GM19467 (cell line): Measurements from ENCODE around the gene NDUFAF2.
A peak's percentile ranks its signal among the peaks of the same experiment; 100 is the strongest.
"Not testable (repeated sequence)": the region's sequence is repeated elsewhere in the genome, so short reads cannot be mapped to it uniquely, and the experiment has no call there.

Experiments
- ATAC-seq: cut with Tn5 transposase; IDR thresholded peaks from one replicate; pipeline ENCODE4 v1.9.1; 2021; ENCODE audit warnings: mild to moderate bottlenecking, moderate library complexity; ENCODE audit not compliant: unreplicated experiment

The NDUFAF2 gene

DNA sequence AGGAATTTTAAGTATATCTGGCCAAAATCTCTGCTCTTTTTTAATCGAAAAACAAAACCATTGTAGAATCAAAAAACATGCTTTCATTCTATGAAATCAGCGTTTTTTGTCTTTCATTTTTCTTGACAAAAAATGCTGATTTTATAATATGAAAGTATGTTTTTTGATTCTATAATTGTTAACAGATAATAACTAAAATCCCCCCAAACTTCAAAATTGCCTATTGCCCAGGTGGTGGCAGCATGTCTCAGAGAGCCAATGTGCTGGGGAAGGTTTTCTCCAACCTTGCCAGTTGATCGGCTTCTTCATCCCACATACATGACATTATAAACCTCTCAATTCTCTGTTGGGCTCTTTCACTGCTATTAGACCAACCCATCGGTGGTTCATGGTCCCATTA, 222.4 kb downstream of the NDUFAF2 start:
- no peak for ATAC-seq

DNA sequence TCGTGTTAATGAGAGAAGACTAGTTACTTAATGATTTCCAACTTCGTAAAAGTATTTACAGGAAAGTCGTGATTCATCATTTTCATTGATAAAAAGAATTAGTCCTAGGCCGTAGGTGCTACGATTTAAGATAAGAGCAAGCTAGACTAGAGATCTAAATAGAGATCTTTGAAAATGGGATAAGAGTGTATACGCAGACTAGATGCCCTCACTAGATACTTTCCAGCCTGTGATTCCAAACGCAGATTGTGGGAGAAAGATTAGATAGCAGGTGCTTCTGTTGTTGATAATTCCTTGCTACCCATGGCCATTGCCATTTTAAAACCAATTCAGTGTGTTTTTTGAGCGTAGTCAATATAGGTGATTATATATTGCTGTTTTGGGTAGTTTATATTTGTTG, 223.9 kb downstream of the NDUFAF2 start:
- no peak for ATAC-seq

DNA sequence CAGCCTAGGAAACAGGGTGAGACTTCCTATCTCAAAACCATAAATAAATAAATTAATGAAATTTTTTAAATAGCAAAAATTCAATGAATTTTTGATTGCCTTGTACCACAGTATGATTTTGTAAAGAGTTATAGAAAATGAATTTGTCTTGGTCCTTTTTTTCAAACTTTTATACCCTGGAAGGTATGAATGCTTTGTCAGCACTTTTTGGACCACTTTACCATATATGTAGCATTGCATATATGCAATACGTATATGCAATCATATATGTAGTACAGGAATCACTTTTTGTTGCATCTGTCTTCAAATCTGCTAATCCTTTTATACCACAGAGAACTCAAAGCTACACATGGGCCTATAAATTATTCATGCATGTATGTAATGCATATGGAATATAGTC, 226.5 kb downstream of the NDUFAF2 start:
- no peak for ATAC-seq

DNA sequence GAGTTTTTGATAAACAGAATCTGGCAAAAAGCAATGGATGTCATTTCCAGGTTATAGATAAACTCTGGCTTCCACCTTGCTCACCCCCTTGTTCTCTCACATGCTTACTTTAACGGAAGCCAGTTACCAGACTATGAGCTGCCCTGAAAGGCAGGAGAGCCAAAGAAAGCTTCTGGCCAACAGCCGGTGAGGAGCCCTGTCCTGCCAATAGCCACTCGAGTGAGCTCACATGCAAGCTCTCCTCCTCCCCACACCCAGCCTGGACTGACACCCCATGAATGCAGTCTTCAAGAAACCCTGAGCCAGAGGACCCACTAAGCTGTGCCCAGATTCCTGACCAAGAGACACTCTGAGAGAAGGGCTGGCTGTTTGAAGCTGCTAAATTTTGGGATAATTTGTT, 231.6 kb downstream of the NDUFAF2 start:
- no peak for ATAC-seq

DNA sequence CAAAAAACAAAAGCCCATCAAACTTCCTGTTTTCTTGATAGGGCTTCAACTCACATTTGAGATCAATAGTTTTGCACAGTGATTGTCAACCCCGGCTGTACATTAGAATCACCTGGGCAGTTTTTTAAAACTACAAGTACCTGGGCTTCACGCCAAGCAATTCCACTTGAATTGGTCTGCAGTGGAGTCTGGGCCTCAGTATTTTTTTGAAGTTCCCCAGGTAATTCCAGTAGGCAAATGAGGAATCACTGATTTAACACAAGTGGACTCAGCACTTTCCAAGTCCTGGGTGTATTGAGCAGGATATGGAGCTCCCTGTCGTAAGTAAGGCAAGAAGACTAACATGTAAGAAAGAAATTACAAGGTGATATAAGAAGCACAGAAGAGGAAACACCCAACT, 232.1 kb downstream of the NDUFAF2 start:
- no peak for ATAC-seq

DNA sequence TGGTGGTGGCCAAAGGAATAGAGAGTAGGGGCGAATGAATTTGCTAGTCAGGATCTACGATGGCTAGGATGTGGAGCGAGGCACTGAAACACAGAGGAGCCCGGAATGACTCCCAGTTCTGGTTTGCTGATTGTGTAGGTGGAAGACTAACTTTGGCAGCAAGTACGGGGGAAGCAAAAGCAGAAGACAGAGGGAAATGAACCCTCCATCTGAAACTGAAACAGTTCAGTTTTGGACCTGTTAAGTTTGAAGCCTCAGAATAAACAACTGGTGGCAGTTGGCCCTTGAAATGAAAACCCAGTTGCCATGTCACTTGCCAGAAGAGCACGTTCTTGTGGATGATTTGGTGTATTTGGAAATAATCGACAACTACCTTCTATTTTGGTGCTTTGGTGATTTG, 232.7 kb downstream of the NDUFAF2 start:
- peak; percentile 92 for ATAC-seq

DNA sequence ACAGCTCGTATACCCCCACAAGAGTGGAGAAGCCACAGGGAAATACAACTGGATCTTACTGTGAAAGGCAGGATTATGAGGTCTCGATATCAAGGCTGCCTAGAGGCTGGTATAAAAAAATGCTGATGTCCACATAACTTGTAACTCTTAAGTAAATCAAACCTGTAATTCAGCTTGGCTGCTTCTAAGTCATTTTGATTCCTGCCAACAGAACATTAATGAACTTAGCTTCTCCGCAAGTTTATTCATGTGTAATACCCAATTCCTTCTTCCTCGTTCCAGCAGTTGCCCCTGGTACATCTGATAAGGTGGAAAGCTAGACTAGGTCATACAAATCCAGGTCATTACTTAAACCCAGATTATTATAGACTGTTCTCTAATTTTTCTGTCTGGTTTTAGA, 233.7 kb downstream of the NDUFAF2 start:
- no peak for ATAC-seq

DNA sequence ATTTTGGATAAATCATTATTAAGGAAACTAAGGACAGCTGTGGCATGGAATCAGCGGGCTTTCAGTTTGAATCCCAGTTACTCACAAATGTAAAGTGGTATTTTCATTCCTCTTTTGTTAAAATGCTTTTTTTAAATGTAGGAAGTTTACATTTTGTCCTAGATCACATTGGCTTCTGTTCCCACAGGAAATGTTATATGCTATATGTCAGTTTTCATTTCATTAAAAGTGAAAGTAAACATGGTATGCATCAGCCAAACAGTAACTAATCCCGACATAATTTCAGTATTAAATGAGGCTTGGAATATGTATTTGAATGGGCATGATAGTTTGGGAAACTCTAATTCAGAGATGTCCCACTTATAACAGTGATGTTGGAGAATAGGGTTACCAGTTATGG, 235.9 kb downstream of the NDUFAF2 start:
- no peak for ATAC-seq

DNA sequence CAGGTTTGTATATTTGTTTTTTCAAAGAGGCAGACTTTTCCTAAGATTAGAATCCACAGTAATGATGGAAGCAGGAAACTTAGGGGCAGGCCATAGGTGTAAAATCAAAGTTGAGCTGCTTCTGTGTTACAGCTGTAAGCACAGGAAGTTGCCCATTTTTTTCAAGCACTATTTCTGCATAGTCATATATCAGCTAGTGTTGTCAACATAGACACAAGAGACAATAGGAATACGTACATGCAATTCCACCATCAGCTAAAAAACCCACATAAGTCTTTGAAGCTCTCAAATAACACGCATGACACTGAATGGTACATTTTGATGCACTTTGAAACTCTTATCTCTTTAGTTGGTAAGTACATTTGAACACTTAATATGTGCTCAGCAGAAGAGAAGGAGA, 237.4 kb downstream of the NDUFAF2 start:
- ATAC-seq = no peak

DNA sequence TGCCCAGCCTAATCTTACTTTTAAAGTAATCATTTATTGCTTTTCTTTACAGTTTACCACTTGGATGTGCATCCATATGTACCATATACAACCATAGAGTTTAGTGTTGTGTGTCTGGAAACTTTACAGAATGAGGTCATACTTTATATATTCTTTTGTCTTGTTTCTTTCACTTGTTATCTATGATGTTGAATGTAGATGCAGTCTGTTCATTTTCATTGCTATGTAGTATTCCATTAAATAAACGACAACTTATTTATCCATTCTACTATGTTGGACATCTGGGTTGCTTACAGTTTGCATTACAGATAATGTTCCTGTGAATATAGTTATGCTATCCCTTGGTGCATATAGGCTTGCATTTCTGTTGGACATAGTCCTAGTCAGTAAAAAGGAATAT, 238.5 kb downstream of the NDUFAF2 start:
- ATAC-seq = no peak

DNA sequence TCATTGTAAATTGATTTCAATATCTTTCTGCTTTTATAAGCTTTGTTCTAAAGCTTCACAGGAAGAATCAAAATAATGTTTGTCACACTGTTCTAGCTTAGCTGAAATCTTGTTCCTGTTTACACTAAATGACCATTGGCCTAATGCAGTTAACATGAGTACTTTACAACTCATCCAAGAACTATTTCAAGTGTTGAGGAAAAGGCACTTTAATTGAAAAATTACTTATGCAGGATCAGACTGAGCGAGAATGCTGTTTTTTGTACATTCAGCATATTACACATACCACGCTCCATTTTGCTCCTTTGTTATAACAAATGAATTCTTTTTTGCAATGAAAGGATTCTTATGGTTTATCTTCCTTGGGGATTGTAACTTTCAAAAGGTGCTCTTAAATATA, 239.7 kb downstream of the NDUFAF2 start:
- no peak for ATAC-seq

DNA sequence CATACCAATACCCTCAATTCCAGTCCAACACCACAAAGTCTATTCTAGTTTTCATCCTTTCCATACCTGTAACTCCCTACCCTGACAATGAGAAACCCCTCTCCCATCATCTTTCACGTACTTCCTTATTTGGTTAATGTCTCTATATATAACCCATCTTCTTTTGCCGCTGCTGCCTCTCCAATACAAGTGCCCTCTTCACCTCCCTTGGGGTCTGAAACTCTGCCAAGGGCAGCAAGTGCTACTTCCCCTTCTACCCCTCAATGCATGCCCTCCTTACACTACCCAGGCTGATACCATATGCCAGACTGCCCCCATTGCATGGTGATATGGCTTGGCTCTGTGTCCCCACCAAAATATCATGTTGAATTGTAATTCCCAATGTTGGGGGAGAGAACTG, 241.6 kb downstream of the NDUFAF2 start:
- no peak for ATAC-seq

DNA sequence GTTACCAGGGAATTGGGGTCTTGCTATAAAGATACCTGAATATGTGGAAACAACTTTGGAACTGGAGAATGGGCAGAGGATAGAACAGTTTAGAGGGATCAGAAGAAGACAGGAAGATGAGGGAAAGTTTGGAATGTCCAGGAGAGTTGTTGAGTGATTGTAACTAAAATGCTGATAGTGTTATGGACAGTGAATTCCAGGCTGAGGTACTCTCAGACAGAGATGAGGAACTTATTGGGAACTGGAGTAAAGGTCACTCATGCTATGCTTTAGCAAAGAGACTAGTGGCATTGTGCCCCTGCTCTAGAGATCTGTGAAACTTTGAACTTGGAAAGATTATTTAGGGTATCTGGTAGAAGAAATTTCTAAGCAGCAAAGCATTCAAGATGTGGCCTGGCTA, 242.3 kb downstream of the NDUFAF2 start:
- not testable (repeated sequence) for ATAC-seq

DNA sequence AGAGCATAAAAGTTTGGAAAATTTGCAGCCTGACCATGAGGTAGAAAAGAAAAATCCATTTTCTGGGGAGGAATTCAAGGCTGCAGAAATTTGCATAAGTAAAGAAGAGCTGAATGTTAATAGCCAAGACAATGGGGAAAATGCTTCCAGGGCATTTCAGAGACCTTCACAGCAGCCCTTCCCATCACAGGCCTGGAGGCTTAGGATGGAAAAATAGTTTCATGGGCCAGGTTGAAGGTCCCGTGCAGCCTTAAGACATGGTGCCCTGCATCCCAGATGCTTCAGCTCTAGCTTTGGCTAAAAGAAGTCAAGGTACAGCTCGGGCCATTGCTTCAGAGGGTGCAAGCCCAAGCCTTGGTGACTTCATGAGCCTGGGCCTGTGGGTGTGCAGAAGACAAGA, 242.8 kb downstream of the NDUFAF2 start:
- ATAC-seq = not testable (repeated sequence)

DNA sequence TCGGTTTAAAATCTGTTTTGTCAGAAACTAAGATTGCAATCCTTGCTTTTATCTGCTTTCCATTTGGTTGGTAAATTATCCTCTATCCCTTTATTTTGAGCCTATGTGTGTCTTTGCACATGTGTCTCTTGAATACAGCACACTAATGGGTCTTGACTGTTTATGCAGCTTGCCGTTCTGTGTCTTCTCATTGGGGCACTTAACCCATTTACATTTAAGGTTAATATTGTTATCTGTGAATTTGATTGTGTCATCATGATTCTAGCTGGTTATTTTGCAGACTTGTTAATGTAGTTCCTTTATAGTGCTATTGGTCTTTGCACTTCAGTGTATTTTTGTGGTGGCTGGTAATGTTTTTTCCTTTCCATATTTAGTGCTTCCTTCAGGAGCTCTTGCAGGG, 253.6 kb downstream of the NDUFAF2 start:
- ATAC-seq = no peak

DNA sequence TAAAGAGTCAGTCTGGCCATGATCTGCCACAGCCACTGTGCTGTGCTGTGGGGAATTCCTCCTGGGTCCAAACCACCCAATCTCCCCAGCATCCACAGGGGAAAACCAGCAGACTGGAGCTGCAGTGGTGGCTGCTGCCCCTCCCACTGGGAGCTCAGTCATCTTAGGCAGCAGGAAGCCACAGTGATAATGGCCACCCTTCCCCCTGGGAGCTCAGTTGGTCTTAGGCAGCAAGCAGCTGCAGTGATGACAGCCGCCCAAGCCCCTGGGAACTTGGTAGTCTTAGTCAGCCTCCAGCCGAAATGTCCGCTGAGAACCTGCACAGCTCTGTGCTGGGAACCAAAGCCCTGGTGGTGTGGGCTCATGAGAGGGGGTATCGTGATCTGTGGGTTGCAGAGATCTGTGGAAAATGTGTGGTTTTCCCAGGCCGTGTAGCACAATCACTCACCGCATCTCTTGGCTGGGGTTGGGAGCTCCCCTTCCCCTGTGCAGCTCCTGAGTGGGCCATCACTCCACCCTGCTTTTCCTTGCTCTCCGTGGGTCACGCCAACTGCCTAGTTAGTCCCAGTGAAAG, 255.7 kb downstream of the NDUFAF2 start:
- ATAC-seq = no peak

DNA sequence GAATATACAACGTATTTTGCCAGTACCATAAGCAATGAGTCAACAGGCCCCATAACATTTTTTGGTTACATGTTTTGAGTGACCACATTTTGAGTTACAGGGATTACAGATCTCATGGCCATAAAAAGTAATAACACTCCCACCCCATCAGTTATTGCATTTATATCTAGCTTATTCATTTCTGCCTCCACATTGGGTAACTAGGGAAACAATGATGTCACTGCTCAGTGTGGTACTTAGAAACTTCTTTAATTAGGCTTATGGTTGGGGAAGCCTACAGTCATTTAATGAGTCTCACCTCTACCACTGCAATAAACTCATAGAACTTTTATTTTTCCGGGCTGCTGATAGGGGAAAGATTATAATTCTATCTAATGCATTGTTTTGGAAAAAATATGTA, 257.2 kb downstream of the NDUFAF2 start:
- no peak for ATAC-seq
